Epithelial cell of alveolus of lung (primary cell): ENCODE results near the gene SYDE2. TPM values are rescaled to one million over a fixed set of nuclear protein-coding genes. Genes with fewer than 3 reads are reported as not detected.

ENCODE experiments used
- total RNA-seq: library from RNA; depleted of rRNA; stranded (reverse); fragments of >200 nt; gene quantifications from 2 replicates; pipeline ENCODE4 v1.2.1, GENCODE V29; 2015

SYDE2 gene
- total RNA-seq, result 3.0 and 3.1 TPM in 2 replicates

DNA sequence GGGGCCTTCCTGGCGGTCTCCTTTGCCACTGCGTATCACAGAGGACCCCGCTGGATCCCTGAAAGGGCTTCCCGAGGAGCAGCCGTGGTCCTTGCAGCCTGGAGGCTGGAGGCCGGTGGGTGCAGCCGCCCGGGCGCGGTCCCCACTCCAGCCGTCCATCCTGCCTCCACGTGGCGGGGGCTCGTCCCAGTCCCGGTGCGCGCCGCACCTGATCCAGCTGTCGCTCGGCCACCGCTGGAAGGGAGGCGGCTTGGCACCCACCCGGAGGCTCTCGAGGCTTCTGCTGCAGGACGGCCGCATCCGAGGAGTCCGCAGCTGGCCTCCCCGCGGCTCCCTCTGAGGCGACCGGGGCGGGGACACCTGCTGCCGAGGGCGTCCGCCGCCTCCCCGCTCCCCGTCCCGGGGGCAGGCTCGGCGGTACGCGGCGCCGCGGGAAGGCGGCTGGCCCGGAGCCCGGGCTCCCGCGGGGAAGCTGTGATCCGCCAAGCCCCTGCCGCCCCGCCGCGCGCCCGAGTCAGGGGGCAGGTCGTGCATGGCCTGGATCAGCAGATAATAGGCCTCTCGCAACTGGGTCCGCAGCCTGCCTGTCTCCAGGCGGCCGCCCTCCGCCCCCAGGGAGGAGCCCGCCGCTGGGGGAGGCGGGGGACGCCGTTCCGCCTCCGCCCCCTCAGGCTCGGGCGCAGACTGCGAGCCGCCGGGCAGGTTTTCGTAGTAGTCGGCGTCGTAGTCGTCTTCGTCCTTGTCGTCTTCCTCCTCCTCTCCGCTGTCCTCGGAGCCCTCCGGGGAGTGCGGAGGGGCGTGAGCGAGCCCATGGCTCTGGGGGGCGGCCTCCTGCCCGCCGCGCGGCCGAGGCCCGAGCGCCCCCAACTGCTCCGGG is at the start of gene SYDE2:
Gene SYDE2 (minus strand): TSS at position 554 of the 877 bp plus-strand sequence. CDS start 20 bp downstream, at position 534.

Other genes starting within 250 kb of the SYDE2 start
- gene MCOLN2, start 203.9 kb downstream of the SYDE2 start, total RNA-seq, result 0.88 and 2.1 TPM in 2 replicates
- under 0.01 TPM in 1 of 2 replicates, not detected in the other for gene MCOLN3, start 152.5 kb downstream of the SYDE2 start, total RNA-seq
- 8.1 and 21.6 TPM in 2 replicates for gene C1orf52, start 58.6 kb upstream of the SYDE2 start, total RNA-seq
- gene BCL10, start 75.6 kb upstream of the SYDE2 start, total RNA-seq, result 26.7 and 34.3 TPM in 2 replicates